Fibroblast of the aortic adventitia (primary cell): ENCODE results near the gene PPP2R5A. TPM values are rescaled to one million over a fixed set of nuclear protein-coding genes. Genes with fewer than 3 reads are reported as not detected.
A peak's percentile ranks its signal among the peaks of the same experiment; 100 is the strongest.

Source experiments
- DNase-seq: peaks from one replicate; pipeline ENCODE4 v3.0.0-alpha.2; 2010; ENCODE audit warnings: low read depth
- H3K4me3 ChIP-seq: 2 replicates; pipeline ENCODE4 v1.5.1; 2011; ENCODE audit warnings: low read depth, mild to moderate bottlenecking, control low read depth, low read length, moderate library complexity
- CTCF ChIP-seq: IDR thresholded peaks from 2 replicates; pipeline ENCODE4 v1.5.1; 2011; ENCODE audit warnings: mild to moderate bottlenecking, low read length, control low read depth, inconsistent platforms; ENCODE audit not compliant: insufficient read depth
- total RNA-seq: library from RNA; depleted of rRNA; stranded (reverse); fragments of >200 nt; gene quantifications from 2 replicates; pipeline ENCODE4 v1.2.3, GENCODE V29; 2012; ENCODE audit warnings: low replicate concordance

PPP2R5A gene
- total RNA-seq, 1 donor: 31.6 TPM

- TF ChIP-seq CTCF: no peak
- DNase-seq: no peak
- H3K4me3 ChIP-seq: no peak overlapping the region
These were observed 18.2 kb upstream of the PPP2R5A start for GRCh38 chr1:212267017-212267416.

- no peak for DNase-seq
- no peak overlapping the region for H3K4me3 ChIP-seq
- no peak for TF ChIP-seq CTCF
These were observed 17.8 kb upstream of the PPP2R5A start for GRCh38 chr1:212267460-212267859.

- no peak for DNase-seq
- H3K4me3 ChIP-seq: no peak overlapping the region
These were observed 15.9 kb upstream of the PPP2R5A start for GRCh38 chr1:212269306-212269705.

GRCh38 chr1:212270564-212270963 lies 14.6 kb upstream of the PPP2R5A start:
- DNase-seq: no peak
- TF ChIP-seq CTCF: no peak
- no peak overlapping the region for H3K4me3 ChIP-seq

More at GRCh38 chr1:212269306-212269705, 15.9 kb upstream of the PPP2R5A start:
- peak; percentile 8 for TF ChIP-seq CTCF

GRCh38 chr1:212271234-212271633 lies 14.0 kb upstream of the PPP2R5A start:
- no peak overlapping the region for H3K4me3 ChIP-seq
- no peak for DNase-seq
- TF ChIP-seq CTCF: no peak

GRCh38 chr1:212271823-212272485 lies 13.3 kb upstream of the PPP2R5A start:
- H3K4me3 ChIP-seq: no peak overlapping the region
- TF ChIP-seq CTCF: no peak
- DNase-seq: no peak

- DNase-seq: peak; percentile 59
- H3K4me3 ChIP-seq: no peak overlapping the region
- no peak for TF ChIP-seq CTCF
These were observed 3.6 kb upstream of the PPP2R5A start for GRCh38 chr1:212281590-212281989.
